Hepatocyte (in vitro differentiated cells): ENCODE measurements around the gene KRTAP1-3. TPM values are rescaled to one million over a fixed set of nuclear protein-coding genes. Genes with fewer than 3 reads are reported as not detected.
"Not testable (repeated sequence)": the region's sequence is repeated elsewhere in the genome, so short reads cannot be mapped to it uniquely, and the experiment has no call there.

Source experiments
- DNase-seq: peaks from one replicate; pipeline ENCODE4 v3.0.0-alpha.2; 2016; ENCODE audit warnings: low spot score
- H2AFZ ChIP-seq: fragments of 200-600 bp; sonication (generic); 2 replicates; pipeline ENCODE4 v1.6.0; 2016; ENCODE audit warnings: antibody characterized with exemption, mild to moderate bottlenecking
- H3K27ac ChIP-seq: fragments of 200-600 bp; sonication (generic); 2 replicates; pipeline ENCODE4 v1.5.1; 2016; ENCODE audit warnings: mild to moderate bottlenecking
- H3K27me3 ChIP-seq: fragments of 200-600 bp; sonication (generic); 2 replicates; pipeline ENCODE4 v1.6.1; 2016
- H3K36me3 ChIP-seq: fragments of 200-600 bp; sonication (generic); replicated peaks from 2 replicates; pipeline ENCODE4 v1.5.1; 2016; ENCODE audit warnings: low read depth; ENCODE audit not compliant: insufficient read depth
- H3K4me1 ChIP-seq: fragments of 200-600 bp; sonication (generic); 2 replicates; pipeline ENCODE4 v1.5.1; 2016; ENCODE audit warnings: mild to moderate bottlenecking, moderate library complexity; ENCODE audit not compliant: insufficient read depth
- H3K4me2 ChIP-seq: fragments of 200-600 bp; sonication (generic); 2 replicates; pipeline ENCODE4 v1.6.0; 2016
- H3K4me3 ChIP-seq: fragments of 200-600 bp; sonication (generic); 2 replicates; pipeline ENCODE4 v1.5.1; 2016; ENCODE audit warnings: mild to moderate bottlenecking
- H3K79me2 ChIP-seq: fragments of 200-600 bp; sonication (generic); 2 replicates; pipeline ENCODE4 v1.6.0; 2017; ENCODE audit warnings: mild to moderate bottlenecking
- H3K9me2 ChIP-seq: fragments of 200-600 bp; sonication (generic); replicated peaks from 2 replicates; pipeline ENCODE4 v1.6.0; 2017; ENCODE audit warnings: mild to moderate bottlenecking; ENCODE audit not compliant: insufficient read depth
- H3K9me3 ChIP-seq: fragments of 200-600 bp; sonication (generic); 2 replicates; pipeline ENCODE4 v1.5.1; 2016; ENCODE audit warnings: low read depth, mild to moderate bottlenecking
- H4K20me1 ChIP-seq: fragments of 200-600 bp; sonication (generic); 2 replicates; pipeline ENCODE4 v1.6.0; 2016; ENCODE audit warnings: mild to moderate bottlenecking; ENCODE audit not compliant: insufficient read depth, poor library complexity, severe bottlenecking
- EZH2 ChIP-seq: fragments of 200-600 bp; sonication (generic); IDR thresholded peaks from 2 replicates; pipeline ENCODE4 v1.6.1; 2016; ENCODE audit warnings: antibody characterized with exemption, mild to moderate bottlenecking, borderline replicate concordance
- EZH2phosphoT487 ChIP-seq: fragments of 200-600 bp; sonication (generic); IDR thresholded peaks from one replicate; pipeline ENCODE4 v1.6.1; 2018; ENCODE audit warnings: antibody characterized with exemption, mild to moderate bottlenecking, low read depth, moderate library complexity; ENCODE audit not compliant: unreplicated experiment, severe bottlenecking
- WGBS: methylation state at CpG from one replicate; pipeline ENCODE4 v1.1.6; 2016; ENCODE audit warnings: low lambda C conversion rate; ENCODE audit errors: missing lambda C conversion rate; 5-methylcytosine and 5-hydroxymethylcytosine counted together
- polyA plus RNA-seq: library from polyadenylated mRNA; unstranded; fragments of >200 nt; fragmentation: Nextera tagmentation; extraction: Ambion mirVana; gene quantifications from 2 replicates; pipeline ENCODE4 v1.2.1, GENCODE V29; 2016
- total RNA-seq: library from RNA; depleted of rRNA; stranded (reverse); fragments of >200 nt; gene quantifications from 2 replicates; pipeline ENCODE4 v1.2.3, GENCODE V29; 2014
- TF ChIP-seq, protein P1 (sequence below): fragments of 200-600 bp; sonication (generic); IDR thresholded peaks from 2 replicates; pipeline ENCODE4 v1.5.1; 2016; ENCODE audit warnings: antibody characterized with exemption, mild to moderate bottlenecking; ENCODE audit not compliant: poor library complexity

The KRTAP1-3 gene
- total and polyA plus RNA-seq, 2 experiments from 2014 or later: not detected

DNA sequence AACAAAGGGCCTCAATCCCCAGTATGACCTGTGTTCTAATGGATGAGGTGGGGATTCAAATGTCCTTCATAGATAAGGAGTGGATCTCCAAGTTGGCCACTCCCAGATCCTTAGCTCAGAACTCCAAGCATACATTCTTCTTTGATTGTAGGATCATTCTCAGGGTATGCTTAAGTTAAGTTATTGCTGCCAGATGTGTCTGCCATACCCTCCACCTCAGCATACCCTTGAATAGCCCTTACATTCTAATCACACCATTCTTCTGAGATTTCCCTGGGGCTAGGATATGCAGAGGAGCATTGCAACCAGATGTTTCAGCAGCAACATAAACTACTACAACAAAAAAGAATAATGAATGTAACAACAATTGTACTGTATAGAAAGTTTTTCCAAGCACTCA, 32.6 kb upstream of the KRTAP1-3 start:
- H4K20me1 ChIP-seq: no peaks in the 10 kb centered on the region
- H3K4me1 ChIP-seq: no peaks in the 10 kb centered on the region
- H3K9me3 ChIP-seq: no peaks in the 10 kb centered on the region
- H3K36me3 ChIP-seq: no peaks in the 10 kb centered on the region
- no peak for DNase-seq
- no peak overlapping the region for H3K4me3 ChIP-seq
- H3K27me3 ChIP-seq: no peaks in the 10 kb centered on the region
- no peak for TF ChIP-seq EZH2phosphoT487
- TF ChIP-seq EZH2: no peak
- TF ChIP-seq, protein P1, sequence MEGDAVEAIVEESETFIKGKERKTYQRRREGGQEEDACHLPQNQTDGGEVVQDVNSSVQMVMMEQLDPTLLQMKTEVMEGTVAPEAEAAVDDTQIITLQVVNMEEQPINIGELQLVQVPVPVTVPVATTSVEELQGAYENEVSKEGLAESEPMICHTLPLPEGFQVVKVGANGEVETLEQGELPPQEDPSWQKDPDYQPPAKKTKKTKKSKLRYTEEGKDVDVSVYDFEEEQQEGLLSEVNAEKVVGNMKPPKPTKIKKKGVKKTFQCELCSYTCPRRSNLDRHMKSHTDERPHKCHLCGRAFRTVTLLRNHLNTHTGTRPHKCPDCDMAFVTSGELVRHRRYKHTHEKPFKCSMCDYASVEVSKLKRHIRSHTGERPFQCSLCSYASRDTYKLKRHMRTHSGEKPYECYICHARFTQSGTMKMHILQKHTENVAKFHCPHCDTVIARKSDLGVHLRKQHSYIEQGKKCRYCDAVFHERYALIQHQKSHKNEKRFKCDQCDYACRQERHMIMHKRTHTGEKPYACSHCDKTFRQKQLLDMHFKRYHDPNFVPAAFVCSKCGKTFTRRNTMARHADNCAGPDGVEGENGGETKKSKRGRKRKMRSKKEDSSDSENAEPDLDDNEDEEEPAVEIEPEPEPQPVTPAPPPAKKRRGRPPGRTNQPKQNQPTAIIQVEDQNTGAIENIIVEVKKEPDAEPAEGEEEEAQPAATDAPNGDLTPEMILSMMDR: no peak
- H2AFZ ChIP-seq: no peak overlapping the region
- H3K27ac ChIP-seq: no peak overlapping the region
- no peak overlapping the region for H3K4me2 ChIP-seq
- H3K79me2 ChIP-seq: no peaks in the 10 kb centered on the region
- no peaks in the 10 kb centered on the region for H3K9me2 ChIP-seq

DNA sequence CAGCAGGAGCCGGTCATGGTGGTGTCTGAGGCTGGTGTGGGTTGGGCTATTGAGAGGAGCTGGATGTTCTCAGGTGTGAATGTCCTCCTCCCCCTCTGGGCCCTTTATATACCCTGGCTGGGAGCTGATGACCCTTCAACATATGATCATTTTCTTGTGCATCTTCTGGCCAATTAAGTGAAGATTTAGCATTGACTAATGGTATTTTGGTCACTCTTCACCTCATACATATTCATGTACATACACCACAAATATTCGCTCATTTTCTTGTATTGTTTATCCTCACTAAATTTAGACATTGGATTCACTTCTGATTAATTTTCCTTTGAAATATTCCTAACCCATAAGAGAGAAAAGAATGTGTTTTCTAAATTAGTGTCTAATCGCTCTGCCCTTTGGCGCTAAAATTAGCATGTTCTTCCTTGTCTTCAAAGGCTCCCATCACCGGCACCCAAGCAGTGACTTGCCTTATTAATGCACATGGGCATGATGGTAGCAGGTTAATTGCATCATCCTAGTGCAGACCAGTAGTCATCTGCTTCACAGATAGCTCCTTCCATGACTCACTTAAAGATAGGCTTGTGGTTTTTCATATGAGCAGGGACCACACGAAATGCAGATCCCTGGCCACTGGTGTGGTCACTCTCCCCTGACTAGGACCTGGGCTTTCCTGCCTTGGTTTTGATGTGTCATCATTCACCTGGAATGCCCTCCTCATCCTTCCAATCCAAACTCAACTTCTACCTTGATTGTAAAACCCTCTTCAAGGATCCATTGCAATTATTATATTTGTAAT, 31.4 kb upstream of the KRTAP1-3 start, which contains the start of gene KRTAP2-4:
KRTAP2-4 (minus strand) TSS at position 51 of the 796 bp plus-strand sequence; CDS start at position 17, 34 bp downstream.
- H3K27me3 ChIP-seq: no peaks in the 10 kb centered on the region
- no peaks in the 10 kb centered on the region for H3K79me2 ChIP-seq
- WGBS: 87% methylated on average over 5 of the region's 6 CpGs
- TF ChIP-seq EZH2phosphoT487 (no peak), EZH2 (no peak)
- TF ChIP-seq, protein P1: no peak
- no peaks in the 10 kb centered on the region for H3K9me2 ChIP-seq
- H3K36me3 ChIP-seq: no peaks in the 10 kb centered on the region
- no peak within 1 kb of the TSS for H2AFZ ChIP-seq
- H3K4me3 ChIP-seq: no peak within 1 kb of the TSS
- no peaks in the 10 kb centered on the region for H4K20me1 ChIP-seq
- DNase-seq: no peak
- no peaks in the 10 kb centered on the region for H3K9me3 ChIP-seq
- no peak within 1 kb of the TSS for H3K4me2 ChIP-seq
- no peak within 1 kb of the TSS for H3K27ac ChIP-seq
- no peaks in the 10 kb centered on the region for H3K4me1 ChIP-seq

DNA sequence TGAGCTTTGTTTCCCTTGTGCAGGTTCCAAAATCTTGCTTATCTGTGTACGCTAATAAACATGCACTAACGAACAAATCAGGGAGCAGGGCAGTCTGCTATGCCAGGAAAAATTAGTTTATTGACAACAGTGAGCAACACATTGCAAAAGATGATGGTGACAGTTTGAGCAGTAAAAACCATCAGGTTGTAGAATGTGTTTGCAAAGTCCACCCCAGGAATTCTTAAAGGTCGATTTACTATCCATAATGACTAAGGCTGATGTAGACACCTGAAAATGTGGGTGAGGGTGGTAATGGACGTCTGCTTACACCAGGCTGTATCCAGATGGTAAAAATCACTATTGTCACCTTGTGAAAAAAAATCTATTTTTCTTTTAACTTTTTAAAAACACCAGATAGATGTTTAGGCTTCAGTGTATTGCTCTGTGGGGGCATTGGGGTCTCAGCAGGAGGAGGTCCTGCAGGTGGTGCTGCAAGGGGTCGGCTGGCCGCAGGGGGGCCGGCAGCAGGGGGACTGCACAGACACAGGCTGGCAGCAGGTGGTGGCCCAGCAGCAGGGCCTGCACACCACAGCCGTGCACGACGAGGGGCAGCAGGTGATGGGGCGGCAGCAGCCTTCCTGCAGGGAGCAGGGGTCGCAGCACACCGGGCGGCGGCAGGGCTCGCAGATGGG, 30.5 kb upstream of the KRTAP1-3 start:
- H3K9me2 ChIP-seq, H2AFZ ChIP-seq, H3K9me3 ChIP-seq, H4K20me1 ChIP-seq, H3K27ac ChIP-seq, H3K4me3 ChIP-seq, DNase-seq, H3K4me1 ChIP-seq, H3K79me2 ChIP-seq, H3K4me2 ChIP-seq, H3K27me3 ChIP-seq, H3K36me3 ChIP-seq: not testable (repeated sequence)
- 75% methylated on average over 7 of the region's 16 CpGs for WGBS

DNA sequence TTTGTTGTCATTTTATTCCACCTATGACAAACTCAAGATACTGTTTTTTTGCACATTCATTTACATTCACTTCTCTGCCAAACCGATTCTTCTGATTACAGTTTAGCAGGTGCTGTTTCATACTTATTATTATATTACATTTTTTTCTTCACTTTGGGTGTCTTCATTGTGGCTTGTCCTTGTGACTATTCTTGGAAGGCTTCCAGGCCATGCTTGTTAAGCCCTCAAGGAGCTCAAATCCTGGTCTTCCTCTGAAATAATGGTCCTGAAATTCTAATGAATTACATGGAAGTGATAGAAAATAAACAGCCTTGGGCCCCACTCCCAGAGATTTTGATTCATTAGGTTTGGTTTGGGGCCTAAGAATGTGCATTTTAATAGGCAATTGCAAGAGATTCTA, 29.6 kb upstream of the KRTAP1-3 start:
- no peaks in the 10 kb centered on the region for H3K36me3 ChIP-seq
- H3K79me2 ChIP-seq: no peaks in the 10 kb centered on the region
- TF ChIP-seq EZH2 (no peak), EZH2phosphoT487 (no peak)
- TF ChIP-seq, protein P1: no peak
- no peak overlapping the region for H3K4me3 ChIP-seq
- no peaks in the 10 kb centered on the region for H3K4me1 ChIP-seq
- H3K9me2 ChIP-seq: no peaks in the 10 kb centered on the region
- no peak for DNase-seq
- no peaks in the 10 kb centered on the region for H3K9me3 ChIP-seq
- no peak overlapping the region for H2AFZ ChIP-seq
- no peaks in the 10 kb centered on the region for H3K27me3 ChIP-seq
- H3K27ac ChIP-seq: no peak overlapping the region
- H4K20me1 ChIP-seq: no peaks in the 10 kb centered on the region
- no peak overlapping the region for H3K4me2 ChIP-seq
- WGBS: 96% methylated on average over 1 of the region's 1 CpG
